CD14-positive monocyte (primary cell): ENCODE data around the gene SUPT20HL2. TPM values are rescaled to one million over a fixed set of nuclear protein-coding genes. Genes with fewer than 3 reads are reported as not detected.

Experiments used
- DNase-seq, 3 donors: peaks; one replicate each; pipeline ENCODE4 v3.0.0-alpha.2; 2011 to 2022
- H2AFZ ChIP-seq: 2 replicates; pipeline ENCODE4 v1.6.0; 2012; ENCODE audit warnings: mild to moderate bottlenecking, low read depth, low read length, inconsistent platforms; ENCODE audit not compliant: insufficient read depth, poor library complexity, severe bottlenecking
- H3K27ac ChIP-seq, 2 donors: 1 replicate in 1 of 2; 2 replicates in 1 of 2; pipeline ENCODE4 v1.5.1; 2012 to 2013; ENCODE audit warnings: low read length in 2 of 2, control low read depth in 1 of 2, inconsistent platforms in 1 of 2, low read depth in 1 of 2, mild to moderate bottlenecking in 1 of 2
- H3K27me3 ChIP-seq, 2 donors: one replicate each; pipeline versions ENCODE4 v1.6.0 to v1.6.1; 2011 to 2013; ENCODE audit warnings: low read length in 2 of 2; ENCODE audit not compliant: control insufficient read depth in 2 of 2, insufficient read depth in 2 of 2
- H3K36me3 ChIP-seq, 2 donors: replicated peaks in 1 of 2; 1 replicate in 1 of 2; 2 replicates in 1 of 2; pipeline versions ENCODE4 v1.5.1 to v1.6.1; 2012 to 2013; ENCODE audit warnings: low read length in 2 of 2, control low read depth in 1 of 2, inconsistent platforms in 1 of 2, mild to moderate bottlenecking in 1 of 2; ENCODE audit not compliant: insufficient read depth in 2 of 2, control insufficient read depth in 1 of 2
- H3K4me1 ChIP-seq, 2 donors: 1 replicate in 1 of 2; 2 replicates in 1 of 2; pipeline versions ENCODE4 v1.5.1 to v1.6.1; 2012 to 2013; ENCODE audit warnings: low read length in 2 of 2, control low read depth in 1 of 2, inconsistent platforms in 1 of 2, mild to moderate bottlenecking in 1 of 2, moderate library complexity in 1 of 2; ENCODE audit not compliant: insufficient read depth in 2 of 2, control insufficient read depth in 1 of 2
- H3K4me2 ChIP-seq: replicated peaks from 2 replicates; pipeline ENCODE3; 2012; ENCODE audit warnings: low read length, moderate library complexity, mild to moderate bottlenecking; ENCODE audit not compliant: poor library complexity, severe bottlenecking; ENCODE audit errors: extremely low read depth
- H3K4me3 ChIP-seq, 3 experiments: fragments of 200-600 bp in 1 of 3; sonication (generic) in 1 of 3; replicated peaks in 1 of 3; 1 replicate in 2 of 3; 2 replicates in 1 of 3; pipeline ENCODE4 v1.5.1; 2011 to 2013; ENCODE audit warnings: low read length in 3 of 3, mild to moderate bottlenecking in 3 of 3, control low read depth in 2 of 3, low read depth in 2 of 3, inconsistent platforms in 1 of 3, moderate library complexity in 1 of 3
- H3K79me2 ChIP-seq: 2 replicates; pipeline ENCODE4 v1.6.0; 2012; ENCODE audit warnings: mild to moderate bottlenecking, control low read depth, inconsistent platforms, low read length, moderate library complexity; ENCODE audit not compliant: insufficient read depth
- H3K9ac ChIP-seq: 2 replicates; pipeline ENCODE4 v1.6.0; 2017; ENCODE audit warnings: low read length, mild to moderate bottlenecking; ENCODE audit not compliant: insufficient read depth, poor library complexity, severe bottlenecking
- H3K9me3 ChIP-seq, 2 donors: replicated peaks in 1 of 2; 1 replicate in 1 of 2; 2 replicates in 1 of 2; pipeline versions ENCODE4 v1.5.1 to v1.6.1; 2012 to 2013; ENCODE audit warnings: low read length in 2 of 2, control low read depth in 1 of 2; ENCODE audit not compliant: control insufficient read depth in 1 of 2, insufficient read depth in 1 of 2
- H4K20me1 ChIP-seq: 2 replicates; pipeline ENCODE4 v1.6.0; 2012; ENCODE audit warnings: mild to moderate bottlenecking, low read length, control low read depth, moderate library complexity; ENCODE audit not compliant: insufficient read depth
- H3K27ac Mint-ChIP-seq, 7 donors: one replicate each; pipeline ENCODE4 v1.8.0; 2020; ENCODE audit warnings: mild to moderate bottlenecking in 7 of 7, mixed read lengths in 7 of 7, moderate library complexity in 6 of 7, inconsistent platforms in 2 of 7
- H3K27me3 Mint-ChIP-seq, 3 donors: one replicate each; pipeline ENCODE4 v1.8.0; 2021 to 2022; ENCODE audit warnings: low read depth in 3 of 3, mild to moderate bottlenecking in 3 of 3, mixed read lengths in 3 of 3, moderate library complexity in 3 of 3, inconsistent platforms in 1 of 3
- H3K36me3 Mint-ChIP-seq, 2 donors: one replicate each; pipeline ENCODE4 v1.8.0; 2020; ENCODE audit warnings: mixed read lengths in 2 of 2, inconsistent platforms in 1 of 2, mild to moderate bottlenecking in 1 of 2
- H3K4me1 Mint-ChIP-seq: one replicate; pipeline ENCODE4 v1.8.0; 2020; ENCODE audit warnings: mild to moderate bottlenecking, mixed read lengths
- H3K4me3 Mint-ChIP-seq, 2 donors: one replicate each; pipeline ENCODE4 v1.8.0; 2020; ENCODE audit warnings: mild to moderate bottlenecking in 2 of 2, mixed read lengths in 2 of 2, moderate library complexity in 1 of 2
- H3K9me3 Mint-ChIP-seq, 7 donors: one replicate each; pipeline ENCODE4 v1.8.0; 2020 to 2022; ENCODE audit warnings: mixed read lengths in 7 of 7, mild to moderate bottlenecking in 6 of 7, moderate library complexity in 6 of 7, inconsistent platforms in 2 of 7
- WGBS: methylation state at CpG from one replicate; pipeline ENCODE4 v1.1.5; 2013; ENCODE audit warnings: missing lambda C conversion rate; ENCODE audit not compliant: insufficient coverage; 5-methylcytosine and 5-hydroxymethylcytosine counted together
- intact Hi-C, 2 donors: fragments of 100-400 bp; cut with micrococcal nuclease; formaldehyde crosslinking; loops; one replicate each; pipeline versions ENCODE4 v1.15.0 to v1.15.1; 2023
- polyA plus RNA-seq, 3 donors: library from polyadenylated mRNA; depleted of rRNA in 1 of 3; unstranded in 2 of 3; stranded (reverse) in 1 of 3; fragments of 300-500 nt in 2 of 3; fragments of >200 nt in 1 of 3; fragmentation: Illumina TruSeq in 2 of 3; gene quantifications; 1 replicate in 2 of 3; 2 replicates in 1 of 3; pipeline ENCODE4 v1.2.3, GENCODE V29; 2012 to 2021
- TF ChIP-seq, protein P1 (sequence below): fragments of 200-600 bp; IDR thresholded peaks from one replicate; pipeline ENCODE4 v1.8.0; 2022; ENCODE audit warnings: antibody characterized with exemption, mild to moderate bottlenecking

The SUPT20HL2 gene
- polyA plus RNA-seq, 3 donors: not detected

DNA sequence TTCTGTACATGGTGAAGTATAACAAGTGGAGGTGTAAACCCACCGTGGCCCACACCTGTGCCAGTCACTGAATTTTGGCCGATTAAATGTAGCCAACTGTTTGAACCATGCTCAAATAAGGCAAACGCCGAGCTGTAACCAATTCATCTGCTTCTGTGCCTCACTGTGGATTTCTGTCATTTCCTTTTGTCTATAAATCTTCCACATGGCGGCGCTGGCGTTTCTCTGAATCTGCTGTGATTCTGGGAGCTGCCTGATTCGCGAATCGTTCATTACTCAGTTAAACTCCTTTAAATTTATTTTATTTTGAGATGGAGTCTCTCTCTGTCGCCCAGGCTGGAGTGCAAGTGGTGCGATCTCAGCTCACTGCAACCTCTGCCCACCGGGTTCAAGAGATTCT, 19.2 kb downstream of the SUPT20HL2 start:
- Histone ChIP-seq H3K4me1 (no peaks in the 10 kb centered on the region), H3K27me3 (peaks cover 0 to 20% of the 10 kb centered on the region in 2 donors), H3K27ac (no peak overlapping the region), H4K20me1 (no peaks in the 10 kb centered on the region), H3K9me3 (no peaks in the 10 kb centered on the region), H3K36me3 (no peaks in the 10 kb centered on the region), H2AFZ (no peak overlapping the region), H3K4me2 (no peak overlapping the region), H3K4me3 (no peak overlapping the region), H3K9ac (no peak overlapping the region), H3K79me2 (no peaks in the 10 kb centered on the region)
- no peak overlapping the region for H3K27ac Mint-ChIP-seq
- WGBS: 8% methylated on average over 4 of the region's 13 CpGs
- peaks cover 0 to 2% (median 0%) of the 10 kb centered on the region in 7 donors for H3K9me3 Mint-ChIP-seq
- H3K36me3 Mint-ChIP-seq: no peaks in the 10 kb centered on the region
- no peak overlapping the region for H3K4me3 Mint-ChIP-seq
- intact Hi-C loops: no loop called here
- TF ChIP-seq, protein P1, sequence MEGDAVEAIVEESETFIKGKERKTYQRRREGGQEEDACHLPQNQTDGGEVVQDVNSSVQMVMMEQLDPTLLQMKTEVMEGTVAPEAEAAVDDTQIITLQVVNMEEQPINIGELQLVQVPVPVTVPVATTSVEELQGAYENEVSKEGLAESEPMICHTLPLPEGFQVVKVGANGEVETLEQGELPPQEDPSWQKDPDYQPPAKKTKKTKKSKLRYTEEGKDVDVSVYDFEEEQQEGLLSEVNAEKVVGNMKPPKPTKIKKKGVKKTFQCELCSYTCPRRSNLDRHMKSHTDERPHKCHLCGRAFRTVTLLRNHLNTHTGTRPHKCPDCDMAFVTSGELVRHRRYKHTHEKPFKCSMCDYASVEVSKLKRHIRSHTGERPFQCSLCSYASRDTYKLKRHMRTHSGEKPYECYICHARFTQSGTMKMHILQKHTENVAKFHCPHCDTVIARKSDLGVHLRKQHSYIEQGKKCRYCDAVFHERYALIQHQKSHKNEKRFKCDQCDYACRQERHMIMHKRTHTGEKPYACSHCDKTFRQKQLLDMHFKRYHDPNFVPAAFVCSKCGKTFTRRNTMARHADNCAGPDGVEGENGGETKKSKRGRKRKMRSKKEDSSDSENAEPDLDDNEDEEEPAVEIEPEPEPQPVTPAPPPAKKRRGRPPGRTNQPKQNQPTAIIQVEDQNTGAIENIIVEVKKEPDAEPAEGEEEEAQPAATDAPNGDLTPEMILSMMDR: no peak
- no peak for DNase-seq
- H3K27me3 Mint-ChIP-seq: peaks cover 0 to 29% (median 0%) of the 10 kb centered on the region in 3 donors
- no peaks in the 10 kb centered on the region for H3K4me1 Mint-ChIP-seq

DNA sequence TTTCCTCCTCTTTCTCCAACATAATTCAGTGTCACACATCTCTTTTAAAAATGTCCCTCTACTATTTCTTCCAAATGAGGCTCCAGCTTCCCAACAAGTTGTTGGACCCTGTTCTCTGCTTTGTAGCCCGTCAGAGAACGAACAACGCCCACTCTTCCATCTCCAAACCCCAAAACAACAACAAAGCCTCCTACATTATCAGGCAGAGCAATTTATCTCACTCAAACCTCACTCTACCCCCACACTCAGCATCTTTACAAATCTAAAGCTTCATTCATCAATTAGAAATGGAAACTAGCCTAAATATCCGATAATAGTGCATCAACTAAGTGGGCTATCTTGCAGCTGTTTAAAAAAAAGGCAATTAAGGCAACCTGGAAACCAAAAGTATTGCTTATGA, 20.5 kb downstream of the SUPT20HL2 start:
- WGBS: no CpG with 5 or more reads among the region's 4 CpGs
- no peak overlapping the region for H3K4me3 Mint-ChIP-seq
- Histone ChIP-seq H3K27me3 (peaks cover 0 to 24% of the 10 kb centered on the region in 2 donors), H3K4me3 (no peak overlapping the region), H4K20me1 (no peaks in the 10 kb centered on the region), H3K4me2 (no peak overlapping the region), H2AFZ (no peak overlapping the region), H3K4me1 (no peaks in the 10 kb centered on the region), H3K36me3 (no peaks in the 10 kb centered on the region), H3K9ac (no peak overlapping the region), H3K27ac (no peak overlapping the region), H3K79me2 (no peaks in the 10 kb centered on the region), H3K9me3 (no peaks in the 10 kb centered on the region)
- intact Hi-C loops: no loop called here
- TF ChIP-seq, protein P1: no peak
- no peaks in the 10 kb centered on the region for H3K4me1 Mint-ChIP-seq
- H3K27ac Mint-ChIP-seq: no peak overlapping the region
- H3K9me3 Mint-ChIP-seq: peaks cover 0 to 2% (median 0%) of the 10 kb centered on the region in 7 donors
- peaks cover 0 to 26% (median 0%) of the 10 kb centered on the region in 3 donors for H3K27me3 Mint-ChIP-seq
- H3K36me3 Mint-ChIP-seq: no peaks in the 10 kb centered on the region
- DNase-seq: no peak
